Measurements from ENCODE around the gene LAMTOR2.
"Not testable (repeated sequence)": the region's sequence is repeated elsewhere in the genome, so short reads cannot be mapped to it uniquely, and the experiment has no call there.

The LAMTOR2 gene

DNA sequence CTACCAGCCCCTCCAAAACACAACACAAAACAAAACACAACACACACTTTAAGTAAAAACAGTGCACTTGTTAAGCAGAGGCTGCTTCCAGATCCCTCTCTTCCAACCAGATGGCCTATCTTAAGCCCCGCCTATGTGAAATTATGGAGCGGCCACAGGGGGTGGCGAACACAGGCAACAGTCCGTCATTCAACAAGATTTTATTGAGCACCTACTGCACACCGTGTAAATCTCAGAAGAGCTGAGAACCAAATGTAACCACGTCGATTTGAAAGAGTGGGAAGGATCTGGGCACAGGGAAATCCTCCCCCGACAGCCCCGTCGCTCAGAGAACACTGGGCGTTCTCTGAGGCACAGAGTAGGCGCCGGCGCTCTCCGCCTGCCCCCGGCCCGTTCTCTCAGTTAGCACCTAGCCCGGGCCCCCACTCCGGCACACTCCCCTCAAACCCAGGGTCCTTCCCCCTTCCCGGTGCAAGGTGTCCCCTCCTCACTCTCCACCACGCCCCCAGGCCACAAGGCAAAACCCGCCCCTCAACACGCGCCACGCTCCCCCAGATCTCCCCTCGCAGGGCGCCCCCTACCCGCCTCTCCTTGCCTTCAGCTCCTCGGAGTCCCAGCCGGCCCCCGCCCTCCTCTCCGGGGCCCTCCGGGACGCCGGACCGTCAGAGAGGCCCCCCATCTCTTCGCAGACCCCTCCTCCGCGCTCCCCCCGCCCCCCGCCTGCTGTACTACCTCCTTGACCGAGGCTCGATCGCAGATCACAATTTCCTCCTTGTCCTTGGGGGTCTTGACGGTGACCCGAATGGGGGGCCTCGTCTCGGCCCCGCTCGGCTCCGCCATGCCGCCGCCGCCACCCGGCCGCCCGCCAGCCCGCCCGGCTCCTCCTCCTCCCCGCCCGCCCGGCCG lies 1.5 kb upstream of the LAMTOR2 start:
- no peak for DNase-seq

GRCh38 chr1:156053768-156054499 lies 648 bp upstream of the LAMTOR2 start, which contains the start of gene UBQLN4:
Gene UBQLN4 (minus strand): TSS chr1:156053798. CDS start chr1:156053701, 97 bp downstream.
- peak; percentile 94 for DNase-seq

GRCh38 chr1:156055281-156056048 lies 883 bp downstream of the LAMTOR2 start:
- DNase-seq = no peak

DNA sequence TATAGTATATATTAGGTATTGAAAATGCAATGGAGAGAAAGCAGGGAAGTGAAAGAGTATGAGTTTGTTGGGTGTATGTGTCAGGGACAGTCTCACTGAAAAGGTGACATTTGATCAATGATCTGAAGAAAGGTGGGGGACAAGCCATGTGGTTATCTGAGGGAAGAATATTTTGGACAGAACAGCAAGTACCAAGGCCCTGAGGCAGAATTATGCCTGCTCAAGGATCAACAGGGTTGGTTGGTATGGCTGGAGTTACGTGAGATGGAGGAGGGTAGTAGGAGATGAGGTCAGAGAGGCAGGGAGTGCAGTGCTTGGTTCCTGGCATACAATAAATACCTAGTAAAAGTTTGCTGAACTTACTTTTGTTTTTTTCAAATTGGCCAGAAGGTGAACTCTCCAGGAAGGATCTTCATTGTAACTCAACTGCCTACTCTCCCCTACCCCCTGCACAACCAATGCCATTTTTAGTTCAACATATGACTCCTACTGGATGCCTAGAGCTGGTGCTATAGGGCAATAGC lies 1.8 kb downstream of the LAMTOR2 start:
- DNase-seq = no peak

GRCh38 chr1:156060937-156061636 lies 6.5 kb downstream of the LAMTOR2 start, which contains the start of gene RAB25:
Gene RAB25 (plus strand): TSS chr1:156061160. CDS start chr1:156061401, 241 bp downstream.
- no peak for DNase-seq

GRCh38 chr1:156062189-156062588 lies 7.6 kb downstream of the LAMTOR2 start:
- DNase-seq = no peak

DNA sequence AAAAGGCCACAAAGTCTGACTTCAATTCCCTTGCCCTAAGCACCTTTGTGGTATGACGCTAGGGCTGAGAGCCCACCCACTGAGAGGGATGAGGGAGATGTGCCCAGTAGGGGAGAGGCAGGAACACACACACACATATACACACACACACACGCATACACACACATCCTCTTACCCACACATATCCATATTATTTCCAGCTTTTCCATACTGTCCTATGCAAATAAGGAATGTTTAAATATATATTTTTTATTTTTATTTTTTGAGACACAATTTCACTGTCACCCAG lies 9.4 kb downstream of the LAMTOR2 start:
- no peak for DNase-seq

GRCh38 chr1:156064615-156065014 lies 10.0 kb downstream of the LAMTOR2 start:
- no peak for DNase-seq

DNA sequence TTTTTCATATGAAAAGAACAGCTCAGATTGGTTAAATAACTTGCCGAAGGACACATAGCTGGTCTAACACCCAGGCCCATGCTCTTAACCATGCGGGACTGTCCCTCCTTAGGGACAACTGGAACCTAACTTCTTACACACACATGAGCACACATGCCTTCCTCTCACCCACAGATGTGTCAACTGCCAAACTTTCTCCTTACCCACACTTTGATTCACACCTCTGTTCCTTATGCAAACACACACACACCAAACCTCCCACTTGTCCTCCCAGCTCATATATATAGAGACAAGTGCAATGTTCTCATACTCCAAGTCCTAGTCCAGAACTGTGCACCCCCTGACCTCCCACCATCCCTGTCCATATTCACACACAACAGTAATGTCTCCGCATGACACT lies 10.6 kb downstream of the LAMTOR2 start:
- DNase-seq = no peak

- no peak for DNase-seq
Observed at GRCh38 chr1:156065871-156066270, 11.3 kb downstream of the LAMTOR2 start.

GRCh38 chr1:156067262-156067661 lies 12.7 kb downstream of the LAMTOR2 start:
- no peak for DNase-seq

DNA sequence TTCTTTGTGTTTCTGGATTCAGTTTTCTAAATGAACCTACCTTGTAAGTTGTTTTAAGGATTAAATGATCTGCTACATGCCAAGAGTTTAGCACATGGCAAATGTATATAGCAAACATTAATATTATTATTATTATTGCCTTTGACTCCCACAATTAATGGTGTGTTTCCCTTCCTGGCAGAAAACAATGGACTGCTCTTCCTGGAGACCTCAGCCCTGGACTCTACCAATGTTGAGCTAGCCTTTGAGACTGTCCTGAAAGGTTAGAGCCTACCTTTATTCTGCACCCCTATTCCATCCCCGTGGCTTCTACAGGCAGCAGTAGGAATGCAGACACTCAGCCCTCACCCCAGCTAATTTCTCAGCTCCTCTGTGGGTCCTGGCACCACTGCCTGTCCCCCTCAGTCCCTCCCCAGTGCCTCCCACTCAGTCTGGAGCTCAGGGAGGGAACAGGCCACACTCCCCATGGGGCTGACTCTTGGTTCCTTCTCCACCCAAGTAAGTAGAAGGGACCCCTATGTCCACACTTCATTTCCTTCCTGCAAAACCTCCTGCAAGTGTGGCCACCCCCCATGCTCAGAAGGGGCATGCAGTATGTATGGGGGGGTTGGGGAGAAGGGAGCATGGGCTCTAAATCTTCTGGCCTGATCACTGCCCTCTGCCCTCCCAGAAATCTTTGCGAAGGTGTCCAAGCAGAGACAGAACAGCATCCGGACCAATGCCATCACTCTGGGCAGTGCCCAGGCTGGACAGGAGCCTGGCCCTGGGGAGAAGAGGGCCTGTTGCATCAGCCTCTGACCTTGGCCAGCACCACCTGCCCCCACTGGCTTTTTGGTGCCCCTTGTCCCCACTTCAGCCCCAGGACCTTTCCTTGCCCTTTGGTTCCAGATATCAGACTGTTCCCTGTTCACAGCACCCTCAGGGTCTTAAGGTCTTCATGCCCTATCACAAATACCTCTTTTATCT lies 15.2 kb downstream of the LAMTOR2 start:
- DNase-seq = no peak

- no peak for DNase-seq
Observed at GRCh38 chr1:156070548-156070947, 16.0 kb downstream of the LAMTOR2 start.

DNA sequence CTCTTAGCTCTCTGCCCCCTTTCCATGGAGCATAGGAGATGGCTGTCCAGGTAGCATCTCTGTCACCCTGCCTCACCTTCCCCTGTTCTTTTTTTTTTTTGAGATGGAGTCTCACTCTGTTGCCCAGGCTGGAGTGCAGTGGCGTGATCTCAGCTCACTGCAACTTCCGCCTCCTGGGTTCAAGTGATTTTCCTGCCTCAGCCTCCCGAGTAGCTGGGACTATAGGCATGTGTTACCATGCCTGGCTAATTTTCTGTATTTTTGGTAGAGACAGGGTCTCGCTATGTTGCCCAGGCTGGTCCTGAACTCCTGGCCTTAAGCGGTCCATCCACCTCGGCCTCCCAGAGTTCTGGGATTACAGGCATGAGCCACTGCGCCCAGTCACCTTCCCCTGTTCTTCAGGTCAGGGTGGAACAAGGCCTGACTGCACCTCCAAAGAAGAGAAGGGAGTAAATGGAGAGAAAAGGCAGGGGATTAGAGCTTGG lies 16.8 kb downstream of the LAMTOR2 start:
- DNase-seq = not testable (repeated sequence)

- no peak for DNase-seq
Observed at GRCh38 chr1:156072251-156072650, 17.7 kb downstream of the LAMTOR2 start.

DNA sequence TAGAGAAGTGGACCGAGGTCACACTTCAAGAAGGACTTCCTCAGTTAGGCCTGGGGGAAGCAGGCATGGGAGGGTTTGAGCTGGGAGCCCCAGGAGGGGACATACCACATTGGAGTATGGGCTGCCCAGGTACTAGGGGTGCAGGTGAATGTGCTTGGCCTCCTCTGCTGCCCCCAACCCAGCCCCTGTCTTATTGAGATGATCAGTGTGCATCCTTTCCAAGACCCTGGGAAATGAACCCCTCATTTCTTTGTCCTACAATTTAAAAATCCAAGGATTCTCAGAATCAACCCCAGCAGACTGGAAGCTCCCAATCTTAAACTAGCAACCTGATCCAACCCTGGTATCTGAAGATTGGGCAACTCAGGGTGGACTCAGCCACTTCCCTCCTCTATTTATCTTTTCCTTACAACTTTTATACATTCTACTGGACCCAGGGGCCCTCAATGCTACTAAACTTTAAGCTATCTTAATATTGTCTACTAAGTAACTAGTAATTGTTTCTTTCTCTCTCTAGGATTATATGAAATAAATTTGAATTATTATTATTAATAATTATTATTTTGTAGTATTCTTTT lies 18.6 kb downstream of the LAMTOR2 start:
- DNase-seq = no peak

- no peak for DNase-seq
Observed at GRCh38 chr1:156073740-156074139, 19.2 kb downstream of the LAMTOR2 start.

- no peak for DNase-seq
Observed at GRCh38 chr1:156074661-156075060, 20.1 kb downstream of the LAMTOR2 start.

GRCh38 chr1:156075162-156075561 lies 20.6 kb downstream of the LAMTOR2 start:
- no peak for DNase-seq

GRCh38 chr1:156075775-156076204 lies 21.2 kb downstream of the LAMTOR2 start:
- DNase-seq = no peak

All from NCI-H187 treated with DMSO at 0.1 percent for 48 hours (cell line).